ENCODE measurements around the gene SEZ6L.

Gene SEZ6L

GRCh38 chr22:26169315-26170111 is at the start of gene SEZ6L:
Gene SEZ6L (plus strand): TSS chr22:26169462. CDS start chr22:26169670, 208 bp downstream.
- DNase-seq, result no peak

- DNase-seq, result no peak
These were observed 46.3 kb upstream of the SEZ6L start for GRCh38 chr22:26122920-26123468.

GRCh38 chr22:26124991-26125725 is 44.1 kb upstream of the SEZ6L start:
- no peak for DNase-seq

GRCh38 chr22:26127126-26127525 is 42.1 kb upstream of the SEZ6L start:
- DNase-seq, result no peak

GRCh38 chr22:26127556-26127955 is 41.7 kb upstream of the SEZ6L start:
- DNase-seq, result no peak

GRCh38 chr22:26131589-26132154 is 37.6 kb upstream of the SEZ6L start:
- no peak for DNase-seq

GRCh38 chr22:26134654-26135330 is 34.5 kb upstream of the SEZ6L start:
- DNase-seq, result no peak

- DNase-seq, result no peak
These were observed 33.5 kb upstream of the SEZ6L start for GRCh38 chr22:26135806-26136205.

- DNase-seq, result no peak
These were observed 30.0 kb upstream of the SEZ6L start for GRCh38 chr22:26139310-26139709.

GRCh38 chr22:26141831-26142230 is 27.4 kb upstream of the SEZ6L start:
- no peak for DNase-seq

GRCh38 chr22:26143806-26144325 is 25.4 kb upstream of the SEZ6L start:
- DNase-seq, result no peak

GRCh38 chr22:26159886-26160285 is 9.4 kb upstream of the SEZ6L start:
- no peak for DNase-seq

- no peak for DNase-seq
These were observed 7.5 kb upstream of the SEZ6L start for GRCh38 chr22:26161746-26162145.

- no peak for DNase-seq
These were observed 6.3 kb upstream of the SEZ6L start for GRCh38 chr22:26162926-26163325.

GRCh38 chr22:26164174-26164573 is 5.1 kb upstream of the SEZ6L start:
- DNase-seq, result no peak

GRCh38 chr22:26168330-26168851 is 871 bp upstream of the SEZ6L start:
- no peak for DNase-seq

GRCh38 chr22:26168939-26169314 is 335 bp upstream of the SEZ6L start:
- DNase-seq, result no peak

GRCh38 chr22:26170112-26170492 is 840 bp downstream of the SEZ6L start:
- DNase-seq, result no peak

GRCh38 chr22:26170795-26171580 is 1.7 kb downstream of the SEZ6L start:
- DNase-seq, result peak; percentile 6

GRCh38 chr22:26172389-26172990 is 3.2 kb downstream of the SEZ6L start:
- DNase-seq, result peak; percentile 54

GRCh38 chr22:26174280-26174679 is 5.0 kb downstream of the SEZ6L start:
- no peak for DNase-seq
